Bronchial epithelial cell (primary cell): ENCODE measurements around the gene MAPK4. TPM values are rescaled to one million over a fixed set of nuclear protein-coding genes. Genes with fewer than 3 reads are reported as not detected.

ENCODE experiments used
- DNase-seq: peaks from one replicate; pipeline ENCODE4 v3.0.0-alpha.2; 2010; ENCODE audit warnings: low read depth
- FAIRE-seq: peaks from 2 replicates; lab custom pipeline; 2011; peaks lifted over from hg19 to GRCh38; lab: Jason Lieb, UNC
- H3K27me3 ChIP-seq: 2 replicates; pipeline ENCODE4 v1.5.1; 2011; ENCODE audit warnings: low read length; ENCODE audit not compliant: control insufficient read depth, insufficient read depth
- H3K36me3 ChIP-seq: 2 replicates; pipeline ENCODE4 v1.5.1; 2011; ENCODE audit warnings: low read length; ENCODE audit not compliant: control insufficient read depth, insufficient read depth
- H3K4me3 ChIP-seq: 2 replicates; pipeline ENCODE4 v1.5.1; 2011; ENCODE audit warnings: mild to moderate bottlenecking, low read depth, low read length, control low read depth
- total RNA-seq: library from RNA; depleted of rRNA; stranded (reverse); fragments of >200 nt; gene quantifications from 2 replicates; pipeline ENCODE4 v1.2.1, GENCODE V29; 2014
- TF ChIP-seq, protein P1 (sequence below): IDR thresholded peaks from 2 replicates; pipeline ENCODE4 v1.5.1; 2011; ENCODE audit warnings: mild to moderate bottlenecking, moderate library complexity, low read length, control low read depth, inconsistent platforms; ENCODE audit not compliant: insufficient read depth, severe bottlenecking

Gene MAPK4
- total RNA-seq, 1 donor from 2014 or later = not detected

DNA sequence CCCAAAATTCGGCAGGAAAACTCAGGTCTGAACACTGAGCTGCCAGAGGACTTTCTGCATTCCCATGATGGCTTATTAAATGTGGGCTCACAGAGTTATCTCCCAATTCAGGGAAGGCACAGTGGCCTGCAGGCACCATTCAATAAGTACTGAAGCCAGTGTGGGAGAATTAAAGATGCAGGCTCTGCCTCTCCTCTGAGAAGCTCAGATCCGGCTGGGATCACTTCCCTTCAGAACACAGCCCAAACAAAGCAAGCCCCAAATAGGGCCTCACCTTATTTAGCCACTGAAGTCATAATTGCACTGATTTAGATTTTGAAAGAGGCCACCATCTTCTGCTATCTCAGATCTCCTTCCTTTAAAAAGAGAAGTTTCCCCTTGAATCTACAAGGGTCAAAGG, 94.3 kb downstream of the MAPK4 start:
- TF ChIP-seq, protein P1, sequence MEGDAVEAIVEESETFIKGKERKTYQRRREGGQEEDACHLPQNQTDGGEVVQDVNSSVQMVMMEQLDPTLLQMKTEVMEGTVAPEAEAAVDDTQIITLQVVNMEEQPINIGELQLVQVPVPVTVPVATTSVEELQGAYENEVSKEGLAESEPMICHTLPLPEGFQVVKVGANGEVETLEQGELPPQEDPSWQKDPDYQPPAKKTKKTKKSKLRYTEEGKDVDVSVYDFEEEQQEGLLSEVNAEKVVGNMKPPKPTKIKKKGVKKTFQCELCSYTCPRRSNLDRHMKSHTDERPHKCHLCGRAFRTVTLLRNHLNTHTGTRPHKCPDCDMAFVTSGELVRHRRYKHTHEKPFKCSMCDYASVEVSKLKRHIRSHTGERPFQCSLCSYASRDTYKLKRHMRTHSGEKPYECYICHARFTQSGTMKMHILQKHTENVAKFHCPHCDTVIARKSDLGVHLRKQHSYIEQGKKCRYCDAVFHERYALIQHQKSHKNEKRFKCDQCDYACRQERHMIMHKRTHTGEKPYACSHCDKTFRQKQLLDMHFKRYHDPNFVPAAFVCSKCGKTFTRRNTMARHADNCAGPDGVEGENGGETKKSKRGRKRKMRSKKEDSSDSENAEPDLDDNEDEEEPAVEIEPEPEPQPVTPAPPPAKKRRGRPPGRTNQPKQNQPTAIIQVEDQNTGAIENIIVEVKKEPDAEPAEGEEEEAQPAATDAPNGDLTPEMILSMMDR = no peak
- no peaks in the 10 kb centered on the region for H3K36me3 ChIP-seq
- no peak for FAIRE-seq
- no peaks in the 10 kb centered on the region for H3K27me3 ChIP-seq
- no peak for DNase-seq
- no peak overlapping the region for H3K4me3 ChIP-seq

DNA sequence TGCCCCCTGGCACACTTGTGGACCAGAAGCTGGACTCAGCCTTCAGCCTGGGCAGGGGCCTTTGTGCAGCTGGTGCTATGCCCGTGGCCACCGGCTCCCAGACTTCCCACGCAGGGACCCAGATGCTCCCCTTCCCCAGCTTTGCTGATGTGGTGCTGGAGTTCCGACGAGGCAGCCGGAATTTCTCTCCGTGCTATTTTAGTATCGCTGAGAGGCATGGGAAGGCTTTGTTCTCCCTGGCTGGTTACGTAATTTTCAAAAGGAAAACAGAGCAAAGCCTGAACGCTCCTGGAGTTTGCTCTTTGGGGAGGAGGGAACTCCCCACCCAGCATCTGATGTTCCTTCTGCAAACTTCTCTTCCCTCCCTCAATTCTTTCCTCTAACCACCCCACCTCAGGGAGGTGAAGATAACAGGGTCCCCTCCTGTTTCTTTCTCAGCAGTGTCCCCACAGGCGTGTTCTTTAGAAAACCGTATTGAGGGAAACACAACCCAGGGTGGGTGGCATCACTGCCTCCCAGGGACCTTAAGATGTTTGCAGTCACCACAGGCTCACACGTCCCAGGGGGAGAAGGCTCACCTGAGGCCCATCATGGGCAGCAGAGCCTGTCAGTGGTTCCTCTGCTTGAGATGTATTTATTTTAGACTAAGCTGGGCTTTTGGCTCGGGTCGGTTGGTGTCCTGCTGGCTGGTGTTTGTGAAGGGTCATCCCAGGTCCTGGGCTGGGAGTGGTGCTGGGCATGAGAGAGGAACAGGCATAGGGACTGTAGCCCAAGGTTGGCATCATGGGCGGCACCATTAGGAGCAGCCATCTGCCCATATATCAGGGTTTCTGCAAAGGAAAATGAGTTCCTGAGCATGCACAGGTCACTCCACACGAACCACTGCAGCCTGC, 95.0 kb downstream of the MAPK4 start:
- Histone ChIP-seq H3K27me3 (no peaks in the 10 kb centered on the region), H3K36me3 (no peaks in the 10 kb centered on the region), H3K4me3 (no peak overlapping the region)
- FAIRE-seq (no peak), DNase-seq (no peak)
- TF ChIP-seq, protein P1 = no peak

DNA sequence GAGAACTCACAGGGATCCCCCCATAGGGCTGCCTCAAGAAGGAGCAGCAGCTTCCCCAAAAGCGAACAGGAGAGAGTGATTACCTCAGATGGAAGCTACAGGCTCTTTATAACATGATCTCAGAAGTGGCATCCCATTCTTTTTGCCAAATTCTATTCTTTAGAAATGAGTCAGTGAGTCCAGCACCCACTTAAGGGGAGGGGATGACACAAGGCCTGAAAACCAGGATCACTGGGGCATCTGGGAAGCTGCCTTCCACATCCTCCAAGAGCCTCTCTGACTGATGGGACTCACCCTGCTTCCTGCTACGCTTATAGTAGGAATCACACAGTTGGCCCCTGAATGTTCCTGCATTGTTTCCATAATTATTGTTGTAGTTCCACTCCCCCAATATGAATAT, 96.5 kb downstream of the MAPK4 start:
- Histone ChIP-seq H3K4me3 (no peak overlapping the region), H3K36me3 (no peaks in the 10 kb centered on the region), H3K27me3 (no peaks in the 10 kb centered on the region)
- TF ChIP-seq, protein P1 = no peak
- no peak for DNase-seq
- FAIRE-seq = no peak

DNA sequence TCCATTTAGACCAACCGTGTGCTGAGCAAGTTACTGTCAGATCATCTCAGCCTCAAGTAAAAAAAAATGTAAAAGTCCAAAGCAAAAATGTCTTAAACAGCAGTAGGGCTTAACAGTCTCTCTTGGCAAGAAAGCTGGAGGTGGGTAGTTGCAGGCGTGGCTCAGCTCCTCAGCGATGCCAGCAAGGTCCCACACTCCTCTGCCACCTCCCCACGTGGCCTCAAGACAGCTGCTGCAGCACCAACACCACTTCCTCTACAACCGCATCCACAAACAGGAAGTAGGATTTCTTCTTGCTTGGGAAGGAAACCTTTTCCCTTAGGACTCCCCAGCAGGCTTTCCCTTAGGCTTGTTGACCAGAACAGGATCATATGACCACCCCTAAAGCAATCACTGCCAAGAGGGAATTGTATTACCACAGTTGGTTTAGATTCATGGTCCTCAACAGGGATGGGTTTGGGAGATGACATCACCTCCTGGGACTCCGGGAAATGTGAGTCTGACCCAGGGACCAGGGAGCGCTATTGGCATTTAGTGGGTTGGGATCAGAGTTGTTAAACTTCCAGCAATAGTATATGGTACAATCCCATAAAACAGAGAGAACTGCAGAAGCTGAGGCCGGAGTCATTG, 97.1 kb downstream of the MAPK4 start:
- H3K4me3 ChIP-seq = no peak overlapping the region
- TF ChIP-seq, protein P1 = no peak
- FAIRE-seq (no peak), DNase-seq (no peak)
- H3K27me3 ChIP-seq = no peaks in the 10 kb centered on the region
- no peaks in the 10 kb centered on the region for H3K36me3 ChIP-seq

DNA sequence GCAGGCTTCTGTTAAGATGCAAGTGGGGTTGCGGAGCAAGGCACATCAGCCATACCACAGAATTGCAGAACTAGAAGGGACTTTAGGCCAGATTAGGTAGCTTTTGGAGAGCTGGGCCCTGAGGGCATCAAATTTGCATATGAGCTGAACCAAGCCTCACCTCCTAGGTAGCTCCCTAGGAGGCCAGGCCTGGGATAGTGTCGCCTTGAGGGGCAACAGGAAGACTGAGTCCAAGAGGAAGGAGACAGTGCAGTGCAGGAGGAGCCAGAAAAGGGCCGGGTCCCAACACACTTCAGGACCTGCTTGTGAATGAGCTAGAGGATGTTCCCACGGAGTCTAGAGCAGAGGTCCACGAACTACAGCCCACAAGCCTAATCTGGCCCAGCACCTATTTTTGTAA, 98.7 kb downstream of the MAPK4 start:
- no peaks in the 10 kb centered on the region for H3K36me3 ChIP-seq
- H3K4me3 ChIP-seq = no peak overlapping the region
- DNase-seq (no peak), FAIRE-seq (no peak)
- peaks cover 3% of the 10 kb centered on the region for H3K27me3 ChIP-seq
- TF ChIP-seq, protein P1 = no peak
